Upper lobe of left lung (tissue), 4 donors: ENCODE results near the gene VPS13D.

Source experiments
- CTCF ChIP-seq, 6 experiments: fragments of 450-650 bp in 4 of 6; fragments of 200-600 bp in 2 of 6; sonication (generic) in 2 of 6; IDR thresholded peaks; one replicate each; pipeline ENCODE4 v1.5.1; 2016 to 2019; ENCODE audit warnings: antibody characterized with exemption in 6 of 6
- EP300 ChIP-seq, 4 donors: sonication (generic); formaldehyde crosslinking; IDR thresholded peaks; one replicate each; pipeline ENCODE4 v1.5.1; 2017; ENCODE audit warnings: antibody characterized with exemption in 4 of 4, control low read depth in 2 of 4
- POLR2A ChIP-seq, 4 donors: fragments of 450-650 bp; IDR thresholded peaks; one replicate each; pipeline ENCODE4 v1.5.1; 2016 to 2017; ENCODE audit warnings: antibody characterized with exemption in 4 of 4, mild to moderate bottlenecking in 2 of 4
- POLR2AphosphoS5 ChIP-seq, 2 donors: sonication (generic); formaldehyde crosslinking; IDR thresholded peaks; one replicate each; pipeline ENCODE4 v1.5.1; 2017; ENCODE audit warnings: antibody characterized with exemption in 2 of 2

- TF ChIP-seq CTCF (IDR thresholded peaks at IDR 0.05) (no peak), POLR2A (IDR thresholded peaks at IDR 0.05) (no peak), POLR2AphosphoS5 (IDR thresholded peaks at IDR 0.05) (no peak), EP300 (IDR thresholded peaks at IDR 0.05) (no peak)
Observed at GRCh38 chr1:12542616-12543592, 313.1 kb downstream of the VPS13D start.
